HEK293T (cell line): ENCODE measurements around the gene SLAMF9.

ENCODE experiments used
- BHLHE40 ChIP-seq: fragments of 450-650 bp; IDR thresholded peaks from 2 replicates; pipeline ENCODE4 v1.6.1; 2016; ENCODE audit warnings: mild to moderate bottlenecking, moderate library complexity, borderline replicate concordance
- ELF4 ChIP-seq: fragments of 450-650 bp; IDR thresholded peaks from 2 replicates; pipeline ENCODE4 v1.6.1; 2017; ENCODE audit warnings: antibody characterized with exemption
- FOXA1 ChIP-seq: fragments of 450-650 bp; IDR thresholded peaks from 2 replicates; pipeline ENCODE4 v1.6.1; 2016; ENCODE audit warnings: mild to moderate bottlenecking
- FOXM1 ChIP-seq: fragments of 450-650 bp; IDR thresholded peaks from 2 replicates; pipeline ENCODE4 v1.6.1; 2017; ENCODE audit warnings: mild to moderate bottlenecking, borderline replicate concordance
- L3MBTL2 ChIP-seq: fragments of 450-650 bp; conservative IDR thresholded peaks from 2 replicates; pipeline ENCODE4 v1.6.1; 2016; ENCODE audit warnings: mild to moderate bottlenecking
- NFRKB ChIP-seq: fragments of 450-650 bp; IDR thresholded peaks from 2 replicates; pipeline ENCODE4 v1.6.1; 2016; ENCODE audit warnings: mild to moderate bottlenecking, moderate library complexity
- PKNOX1 ChIP-seq: fragments of 450-650 bp; IDR thresholded peaks from 2 replicates; pipeline ENCODE4 v1.6.1; 2016
- SP1 ChIP-seq: fragments of 450-650 bp; IDR thresholded peaks from 2 replicates; pipeline ENCODE4 v1.6.1; 2017
- SUZ12 ChIP-seq: fragments of 450-650 bp; IDR thresholded peaks from 2 replicates; pipeline ENCODE4 v1.6.1; 2016; ENCODE audit warnings: mild to moderate bottlenecking

GRCh38 chr1:159977364-159978106, 23.5 kb upstream of the SLAMF9 start:
- TF ChIP-seq BHLHE40 (no peak), FOXA1 (no peak), PKNOX1 (no peak), L3MBTL2 (no peak), ELF4 (no peak), NFRKB (no peak), FOXM1 (no peak), SUZ12 (no peak), SP1 (no peak)
